GM19099 (cell line): ENCODE measurements around the gene SLC34A3.

Experiments
- POLR2A ChIP-seq: IDR thresholded peaks from 3 replicates; pipeline ENCODE4 v1.6.1; 2011; ENCODE audit warnings: low read depth; ENCODE audit not compliant: insufficient read length; ENCODE audit errors: extremely low read depth

The SLC34A3 gene

GRCh38 chr9:137191691-137192447, 38.8 kb upstream of the SLC34A3 start:
- no peak for TF ChIP-seq POLR2A

- no peak for TF ChIP-seq POLR2A
Measured at GRCh38 chr9:137192448-137192780, 38.3 kb upstream of the SLC34A3 start.

- no peak for TF ChIP-seq POLR2A
Measured at GRCh38 chr9:137192859-137193258, 37.8 kb upstream of the SLC34A3 start.

GRCh38 chr9:137193771-137194170, 36.9 kb upstream of the SLC34A3 start:
- no peak for TF ChIP-seq POLR2A

GRCh38 chr9:137194388-137194787, 36.3 kb upstream of the SLC34A3 start:
- TF ChIP-seq POLR2A: no peak

- TF ChIP-seq POLR2A: no peak
Measured at GRCh38 chr9:137194909-137195308, 35.8 kb upstream of the SLC34A3 start.

- TF ChIP-seq POLR2A: no peak
Measured at GRCh38 chr9:137195525-137196220, 35.0 kb upstream of the SLC34A3 start.

- no peak for TF ChIP-seq POLR2A
Measured at GRCh38 chr9:137198051-137198901, 32.4 kb upstream of the SLC34A3 start.

- TF ChIP-seq POLR2A: no peak
Measured at GRCh38 chr9:137198902-137199283, 31.8 kb upstream of the SLC34A3 start.

GRCh38 chr9:137199411-137200121, 31.1 kb upstream of the SLC34A3 start:
- TF ChIP-seq POLR2A: no peak

- peak; percentile 94 for TF ChIP-seq POLR2A
Measured at GRCh38 chr9:137200311-137201204, 30.1 kb upstream of the SLC34A3 start, which contains the start of gene TPRN. TPRN (minus strand) TSS chr9:137200741; CDS start chr9:137200711, 30 bp downstream.

GRCh38 chr9:137201205-137201868, 29.4 kb upstream of the SLC34A3 start:
- TF ChIP-seq POLR2A: no peak

- TF ChIP-seq POLR2A: no peak
Measured at GRCh38 chr9:137202966-137203365, 27.7 kb upstream of the SLC34A3 start.
